Hepatocyte (in vitro differentiated cells): ENCODE results near the gene MIR17HG. TPM values are rescaled to one million over a fixed set of nuclear protein-coding genes. Genes with fewer than 3 reads are reported as not detected.

Experiments
- DNase-seq: peaks from one replicate; pipeline ENCODE4 v3.0.0-alpha.2; 2016; ENCODE audit warnings: low spot score
- H2AFZ ChIP-seq: fragments of 200-600 bp; sonication (generic); 2 replicates; pipeline ENCODE4 v1.6.0; 2016; ENCODE audit warnings: antibody characterized with exemption, mild to moderate bottlenecking
- H3K27ac ChIP-seq: fragments of 200-600 bp; sonication (generic); 2 replicates; pipeline ENCODE4 v1.5.1; 2016; ENCODE audit warnings: mild to moderate bottlenecking
- H3K27me3 ChIP-seq: fragments of 200-600 bp; sonication (generic); 2 replicates; pipeline ENCODE4 v1.6.1; 2016
- H3K36me3 ChIP-seq: fragments of 200-600 bp; sonication (generic); replicated peaks from 2 replicates; pipeline ENCODE4 v1.5.1; 2016; ENCODE audit warnings: low read depth; ENCODE audit not compliant: insufficient read depth
- H3K4me1 ChIP-seq: fragments of 200-600 bp; sonication (generic); 2 replicates; pipeline ENCODE4 v1.5.1; 2016; ENCODE audit warnings: mild to moderate bottlenecking, moderate library complexity; ENCODE audit not compliant: insufficient read depth
- H3K4me2 ChIP-seq: fragments of 200-600 bp; sonication (generic); 2 replicates; pipeline ENCODE4 v1.6.0; 2016
- H3K4me3 ChIP-seq: fragments of 200-600 bp; sonication (generic); 2 replicates; pipeline ENCODE4 v1.5.1; 2016; ENCODE audit warnings: mild to moderate bottlenecking
- H3K79me2 ChIP-seq: fragments of 200-600 bp; sonication (generic); 2 replicates; pipeline ENCODE4 v1.6.0; 2017; ENCODE audit warnings: mild to moderate bottlenecking
- H3K9me2 ChIP-seq: fragments of 200-600 bp; sonication (generic); replicated peaks from 2 replicates; pipeline ENCODE4 v1.6.0; 2017; ENCODE audit warnings: mild to moderate bottlenecking; ENCODE audit not compliant: insufficient read depth
- H3K9me3 ChIP-seq: fragments of 200-600 bp; sonication (generic); 2 replicates; pipeline ENCODE4 v1.5.1; 2016; ENCODE audit warnings: low read depth, mild to moderate bottlenecking
- H4K20me1 ChIP-seq: fragments of 200-600 bp; sonication (generic); 2 replicates; pipeline ENCODE4 v1.6.0; 2016; ENCODE audit warnings: mild to moderate bottlenecking; ENCODE audit not compliant: insufficient read depth, poor library complexity, severe bottlenecking
- EZH2 ChIP-seq: fragments of 200-600 bp; sonication (generic); IDR thresholded peaks from 2 replicates; pipeline ENCODE4 v1.6.1; 2016; ENCODE audit warnings: antibody characterized with exemption, mild to moderate bottlenecking, borderline replicate concordance
- EZH2phosphoT487 ChIP-seq: fragments of 200-600 bp; sonication (generic); IDR thresholded peaks from one replicate; pipeline ENCODE4 v1.6.1; 2018; ENCODE audit warnings: antibody characterized with exemption, mild to moderate bottlenecking, low read depth, moderate library complexity; ENCODE audit not compliant: unreplicated experiment, severe bottlenecking
- WGBS: methylation state at CpG from one replicate; pipeline ENCODE4 v1.1.6; 2016; ENCODE audit warnings: low lambda C conversion rate; ENCODE audit errors: missing lambda C conversion rate; 5-methylcytosine and 5-hydroxymethylcytosine counted together
- polyA plus RNA-seq: library from polyadenylated mRNA; unstranded; fragments of >200 nt; fragmentation: Nextera tagmentation; extraction: Ambion mirVana; gene quantifications from 2 replicates; pipeline ENCODE4 v1.2.1, GENCODE V29; 2016
- total RNA-seq: library from RNA; depleted of rRNA; stranded (reverse); fragments of >200 nt; gene quantifications from 2 replicates; pipeline ENCODE4 v1.2.3, GENCODE V29; 2014
- TF ChIP-seq, protein P1 (sequence below): fragments of 200-600 bp; sonication (generic); IDR thresholded peaks from 2 replicates; pipeline ENCODE4 v1.5.1; 2016; ENCODE audit warnings: antibody characterized with exemption, mild to moderate bottlenecking; ENCODE audit not compliant: poor library complexity

MIR17HG gene
- total and polyA plus RNA-seq, 2 experiments from 2014 or later, result 2.6 to 8.4 TPM

GRCh38 chr13:91370501-91370900, 23.0 kb downstream of the MIR17HG start:
- Histone ChIP-seq H3K36me3 (no peaks in the 10 kb centered on the region), H3K9me3 (no peaks in the 10 kb centered on the region), H3K9me2 (no peaks in the 10 kb centered on the region), H2AFZ (no peak overlapping the region), H3K4me2 (no peak overlapping the region), H3K4me3 (no peak overlapping the region), H3K79me2 (no peaks in the 10 kb centered on the region), H3K27me3 (no peaks in the 10 kb centered on the region), H4K20me1 (no peaks in the 10 kb centered on the region), H3K27ac (no peak overlapping the region), H3K4me1 (no peaks in the 10 kb centered on the region)
- TF ChIP-seq EZH2phosphoT487, result no peak
- no peak for TF ChIP-seq EZH2
- TF ChIP-seq, protein P1, sequence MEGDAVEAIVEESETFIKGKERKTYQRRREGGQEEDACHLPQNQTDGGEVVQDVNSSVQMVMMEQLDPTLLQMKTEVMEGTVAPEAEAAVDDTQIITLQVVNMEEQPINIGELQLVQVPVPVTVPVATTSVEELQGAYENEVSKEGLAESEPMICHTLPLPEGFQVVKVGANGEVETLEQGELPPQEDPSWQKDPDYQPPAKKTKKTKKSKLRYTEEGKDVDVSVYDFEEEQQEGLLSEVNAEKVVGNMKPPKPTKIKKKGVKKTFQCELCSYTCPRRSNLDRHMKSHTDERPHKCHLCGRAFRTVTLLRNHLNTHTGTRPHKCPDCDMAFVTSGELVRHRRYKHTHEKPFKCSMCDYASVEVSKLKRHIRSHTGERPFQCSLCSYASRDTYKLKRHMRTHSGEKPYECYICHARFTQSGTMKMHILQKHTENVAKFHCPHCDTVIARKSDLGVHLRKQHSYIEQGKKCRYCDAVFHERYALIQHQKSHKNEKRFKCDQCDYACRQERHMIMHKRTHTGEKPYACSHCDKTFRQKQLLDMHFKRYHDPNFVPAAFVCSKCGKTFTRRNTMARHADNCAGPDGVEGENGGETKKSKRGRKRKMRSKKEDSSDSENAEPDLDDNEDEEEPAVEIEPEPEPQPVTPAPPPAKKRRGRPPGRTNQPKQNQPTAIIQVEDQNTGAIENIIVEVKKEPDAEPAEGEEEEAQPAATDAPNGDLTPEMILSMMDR, result no peak
- no peak for DNase-seq
- 80% methylated on average over 2 of the region's 2 CpGs for WGBS

- no peak overlapping the region for H2AFZ ChIP-seq
- no peaks in the 10 kb centered on the region for H3K9me3 ChIP-seq
- H3K36me3 ChIP-seq, result no peaks in the 10 kb centered on the region
- no peaks in the 10 kb centered on the region for H3K4me1 ChIP-seq
- no peak overlapping the region for H3K4me2 ChIP-seq
- no peaks in the 10 kb centered on the region for H4K20me1 ChIP-seq
- TF ChIP-seq EZH2 (no peak), EZH2phosphoT487 (no peak)
- TF ChIP-seq, protein P1, result no peak
- H3K79me2 ChIP-seq, result no peaks in the 10 kb centered on the region
- peak overlapping the region; percentile 9 for H3K27ac ChIP-seq
- H3K4me3 ChIP-seq, result no peak overlapping the region
- 59% methylated on average over 3 of the region's 3 CpGs for WGBS
- DNase-seq, result no peak
- no peaks in the 10 kb centered on the region for H3K9me2 ChIP-seq
- no peaks in the 10 kb centered on the region for H3K27me3 ChIP-seq
Measured at GRCh38 chr13:91372911-91373310, 25.4 kb downstream of the MIR17HG start.

- Histone ChIP-seq H3K9me2 (no peaks in the 10 kb centered on the region), H3K9me3 (no peaks in the 10 kb centered on the region), H3K4me3 (no peak overlapping the region), H3K4me2 (no peak overlapping the region), H3K36me3 (no peaks in the 10 kb centered on the region), H3K27ac (no peak overlapping the region), H2AFZ (no peak overlapping the region), H3K79me2 (no peaks in the 10 kb centered on the region), H3K27me3 (no peaks in the 10 kb centered on the region), H3K4me1 (no peaks in the 10 kb centered on the region), H4K20me1 (no peaks in the 10 kb centered on the region)
- TF ChIP-seq EZH2phosphoT487 (no peak), EZH2 (no peak)
- TF ChIP-seq, protein P1, result peak; percentile 55
- WGBS, result 94% methylated on average over 4 of the region's 4 CpGs
- DNase-seq, result no peak
Measured at GRCh38 chr13:91375116-91375729, 27.7 kb downstream of the MIR17HG start.

DNA sequence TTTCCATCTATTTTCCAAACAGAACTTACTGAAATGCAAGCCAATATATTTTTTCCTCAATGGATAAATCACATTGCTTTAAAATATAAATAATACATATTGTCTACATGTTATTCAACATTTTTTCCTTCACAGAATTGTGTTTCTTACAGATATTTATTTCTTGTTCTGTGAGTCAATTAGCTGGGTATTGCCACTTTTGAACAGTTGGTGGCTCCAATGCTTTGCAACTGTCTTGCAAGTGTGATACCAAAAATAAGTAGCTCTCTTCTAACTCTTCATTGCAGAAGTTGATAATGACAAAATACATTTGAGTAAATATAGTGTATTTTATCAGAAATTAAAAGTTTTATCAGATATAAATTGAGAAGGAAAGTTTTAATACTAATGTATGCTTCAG, 33.9 kb downstream of the MIR17HG start:
- no peaks in the 10 kb centered on the region for H3K9me2 ChIP-seq
- DNase-seq, result peak; percentile 23
- H3K27me3 ChIP-seq, result no peaks in the 10 kb centered on the region
- no peaks in the 10 kb centered on the region for H3K79me2 ChIP-seq
- no peak overlapping the region for H2AFZ ChIP-seq
- no peak overlapping the region for H3K4me3 ChIP-seq
- no peaks in the 10 kb centered on the region for H3K36me3 ChIP-seq
- no peak overlapping the region for H3K27ac ChIP-seq
- H3K4me1 ChIP-seq, result no peaks in the 10 kb centered on the region
- no peaks in the 10 kb centered on the region for H3K9me3 ChIP-seq
- H4K20me1 ChIP-seq, result no peaks in the 10 kb centered on the region
- TF ChIP-seq EZH2, result no peak
- TF ChIP-seq, protein P1, result peak; percentile 54
- no peak for TF ChIP-seq EZH2phosphoT487
- H3K4me2 ChIP-seq, result no peak overlapping the region
